Vagina (tissue), 2 donors: ENCODE results near the gene FOXK1. TPM values are rescaled to one million over a fixed set of nuclear protein-coding genes. Genes with fewer than 3 reads are reported as not detected.

Source experiments
- DNase-seq, 2 donors: peaks; one replicate each; pipeline ENCODE4 v3.0.0-alpha.2; 2017; ENCODE audit errors: extremely low spot score in 2 of 2
- H3K27ac ChIP-seq: fragments of 200-600 bp; sonication (generic); one replicate; pipeline ENCODE4 v1.5.1; 2019
- H3K27me3 ChIP-seq: fragments of 200-600 bp; sonication (generic); one replicate; pipeline ENCODE4 v1.5.1; 2019
- H3K36me3 ChIP-seq, 2 donors: fragments of 200-600 bp; sonication (generic); one replicate each; pipeline ENCODE4 v1.5.1; 2017 to 2019
- H3K4me1 ChIP-seq: fragments of 200-600 bp; sonication (generic); one replicate; pipeline ENCODE4 v1.5.1; 2019
- H3K4me3 ChIP-seq, 2 donors: fragments of 200-600 bp; sonication (generic); 1 replicate in 1 of 2; 2 replicates in 1 of 2; pipeline ENCODE4 v1.5.1; 2016 to 2019
- H3K9me3 ChIP-seq: fragments of 200-600 bp; sonication (generic); one replicate; pipeline ENCODE4 v1.5.1; 2019
- POLR2A ChIP-seq, 2 donors: fragments of 450-650 bp; IDR thresholded peaks; one replicate each; pipeline ENCODE4 v1.6.1; 2017; ENCODE audit warnings: antibody characterized with exemption in 2 of 2, mild to moderate bottlenecking in 2 of 2, moderate library complexity in 2 of 2
- POLR2AphosphoS5 ChIP-seq, 2 donors: sonication (generic); formaldehyde crosslinking; IDR thresholded peaks; one replicate each; pipeline ENCODE4 v1.9.0; 2017; ENCODE audit warnings: antibody characterized with exemption in 2 of 2, mild to moderate bottlenecking in 2 of 2, low read depth in 1 of 2; ENCODE audit not compliant: insufficient read depth in 1 of 2
- intact Hi-C: fragments of 100-400 bp; cut with DNase I; formaldehyde crosslinking; loops from one replicate; pipeline ENCODE4 v1.15.1; 2023
- total RNA-seq: library from RNA; depleted of rRNA; stranded (reverse); fragments of >200 nt; gene quantifications from one replicate; pipeline ENCODE4 v1.2.3, GENCODE V29; 2016
- TF ChIP-seq, protein P1 (sequence below), 3 experiments: fragments of 450-650 bp in 2 of 3; fragments of 200-600 bp in 1 of 3; sonication (generic) in 1 of 3; IDR thresholded peaks; one replicate each; pipeline ENCODE4 v1.5.1; 2017 to 2019; ENCODE audit warnings: antibody characterized with exemption in 3 of 3, mild to moderate bottlenecking in 2 of 3, moderate library complexity in 2 of 3

FOXK1 gene
- total RNA-seq, 1 donor from 2014 or later, result 28.5 TPM

DNA sequence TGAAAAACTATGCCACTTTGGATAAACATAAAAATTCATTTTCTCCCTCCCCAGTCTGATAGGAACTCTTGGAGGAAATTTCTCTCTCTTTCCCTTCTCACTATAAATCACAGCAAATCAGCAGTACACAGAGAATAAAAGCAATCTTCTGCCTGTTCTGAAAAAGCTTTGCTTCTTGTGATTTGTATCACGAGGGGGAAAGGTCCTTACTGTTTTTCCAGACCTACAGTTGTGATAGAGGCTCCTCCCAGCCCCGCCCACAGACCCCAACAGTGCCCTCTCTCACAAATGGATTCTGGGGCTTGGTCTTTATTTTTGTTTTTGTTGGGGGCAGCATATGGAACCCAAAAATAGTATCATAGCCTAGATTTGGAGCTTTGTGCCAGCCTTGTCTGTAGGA is 12.2 kb downstream of the FOXK1 start:
- H3K9me3 ChIP-seq, result no peaks in the 10 kb centered on the region
- peaks cover 64% of the 10 kb centered on the region for H3K4me1 ChIP-seq
- intact Hi-C loops, result no loop called here
- TF ChIP-seq, protein P1, sequence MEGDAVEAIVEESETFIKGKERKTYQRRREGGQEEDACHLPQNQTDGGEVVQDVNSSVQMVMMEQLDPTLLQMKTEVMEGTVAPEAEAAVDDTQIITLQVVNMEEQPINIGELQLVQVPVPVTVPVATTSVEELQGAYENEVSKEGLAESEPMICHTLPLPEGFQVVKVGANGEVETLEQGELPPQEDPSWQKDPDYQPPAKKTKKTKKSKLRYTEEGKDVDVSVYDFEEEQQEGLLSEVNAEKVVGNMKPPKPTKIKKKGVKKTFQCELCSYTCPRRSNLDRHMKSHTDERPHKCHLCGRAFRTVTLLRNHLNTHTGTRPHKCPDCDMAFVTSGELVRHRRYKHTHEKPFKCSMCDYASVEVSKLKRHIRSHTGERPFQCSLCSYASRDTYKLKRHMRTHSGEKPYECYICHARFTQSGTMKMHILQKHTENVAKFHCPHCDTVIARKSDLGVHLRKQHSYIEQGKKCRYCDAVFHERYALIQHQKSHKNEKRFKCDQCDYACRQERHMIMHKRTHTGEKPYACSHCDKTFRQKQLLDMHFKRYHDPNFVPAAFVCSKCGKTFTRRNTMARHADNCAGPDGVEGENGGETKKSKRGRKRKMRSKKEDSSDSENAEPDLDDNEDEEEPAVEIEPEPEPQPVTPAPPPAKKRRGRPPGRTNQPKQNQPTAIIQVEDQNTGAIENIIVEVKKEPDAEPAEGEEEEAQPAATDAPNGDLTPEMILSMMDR (IDR thresholded peaks at IDR 0.05), result no peak
- TF ChIP-seq POLR2A (IDR thresholded peaks at IDR 0.05), result no peak
- TF ChIP-seq POLR2AphosphoS5 (IDR thresholded peaks at IDR 0.05; ENCODE audit: insufficient read depth in 1 of 2, low read depth in 1 of 2), result no peak
- no peaks in the 10 kb centered on the region for H3K36me3 ChIP-seq
- H3K4me3 ChIP-seq, result no peak overlapping the region
- H3K27me3 ChIP-seq, result no peaks in the 10 kb centered on the region
- DNase-seq, result no peak
- H3K27ac ChIP-seq, result peak overlapping the region; percentile 69

DNA sequence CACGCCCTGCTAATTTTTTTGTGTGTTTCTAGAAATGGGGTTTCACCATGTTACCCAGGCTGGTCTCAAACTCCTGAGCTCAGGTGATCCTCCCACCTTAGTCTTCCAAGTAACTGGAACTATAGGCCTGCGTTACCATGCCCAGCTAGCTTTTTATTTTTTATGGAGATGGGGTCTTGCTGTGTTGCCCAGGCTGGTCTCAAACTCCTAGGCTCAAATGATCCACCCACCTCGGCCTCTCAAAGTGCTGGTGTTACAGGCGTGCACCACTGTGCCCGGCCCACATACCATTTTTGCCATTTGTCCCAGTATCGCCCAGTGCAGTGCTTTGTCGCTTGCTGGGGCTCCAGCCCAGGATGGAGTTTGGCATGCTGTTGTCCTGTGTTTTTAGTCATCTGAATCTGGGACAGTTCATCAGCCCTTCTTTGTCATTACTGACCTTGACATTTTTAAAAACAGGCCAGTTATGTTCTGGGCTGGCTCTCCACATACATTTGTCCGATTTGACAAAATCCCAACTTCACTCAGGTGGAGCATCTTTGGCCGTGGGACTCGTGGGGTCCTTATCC is 16.7 kb downstream of the FOXK1 start:
- no peak overlapping the region for H3K27ac ChIP-seq
- intact Hi-C loops, result no loop called here
- no peak for DNase-seq
- H3K4me3 ChIP-seq, result no peak overlapping the region
- no peaks in the 10 kb centered on the region for H3K9me3 ChIP-seq
- H3K27me3 ChIP-seq, result no peaks in the 10 kb centered on the region
- H3K4me1 ChIP-seq, result peaks cover 60% of the 10 kb centered on the region
- no peaks in the 10 kb centered on the region for H3K36me3 ChIP-seq
- TF ChIP-seq, protein P1 (IDR thresholded peaks at IDR 0.05), result no peak
- TF ChIP-seq POLR2A (IDR thresholded peaks at IDR 0.05), result no peak
- no peak for TF ChIP-seq POLR2AphosphoS5 (IDR thresholded peaks at IDR 0.05; ENCODE audit: insufficient read depth in 1 of 2, low read depth in 1 of 2)

DNA sequence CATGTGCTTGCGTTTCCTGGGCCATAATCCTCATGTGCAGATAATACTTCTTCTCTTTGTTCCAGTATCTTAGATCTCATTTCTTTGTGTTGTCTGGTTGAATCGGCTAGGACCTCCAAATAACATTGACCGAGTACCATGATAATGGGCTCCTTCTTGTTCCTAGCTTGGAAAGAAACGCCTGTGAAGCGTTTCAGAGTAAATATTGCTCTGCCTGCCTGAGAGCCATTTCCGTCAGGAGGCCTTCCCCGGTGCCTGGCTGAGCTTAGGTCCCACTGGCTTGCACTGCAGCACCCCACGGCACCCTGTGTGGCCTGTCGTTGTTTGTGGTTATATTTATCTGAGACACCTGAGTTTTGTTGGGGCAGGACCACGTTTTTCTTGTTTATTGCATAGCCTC is 17.7 kb downstream of the FOXK1 start:
- intact Hi-C loops, result no loop called here
- H3K27ac ChIP-seq, result peak overlapping the region; percentile 17
- H3K27me3 ChIP-seq, result no peaks in the 10 kb centered on the region
- no peaks in the 10 kb centered on the region for H3K9me3 ChIP-seq
- H3K4me1 ChIP-seq, result peaks cover 53% of the 10 kb centered on the region
- DNase-seq, result no peak
- no peak overlapping the region for H3K4me3 ChIP-seq
- no peaks in the 10 kb centered on the region for H3K36me3 ChIP-seq
- TF ChIP-seq, protein P1 (IDR thresholded peaks at IDR 0.05), result no peak
- TF ChIP-seq POLR2AphosphoS5 (IDR thresholded peaks at IDR 0.05; ENCODE audit: insufficient read depth in 1 of 2, low read depth in 1 of 2), result no peak
- no peak for TF ChIP-seq POLR2A (IDR thresholded peaks at IDR 0.05)

DNA sequence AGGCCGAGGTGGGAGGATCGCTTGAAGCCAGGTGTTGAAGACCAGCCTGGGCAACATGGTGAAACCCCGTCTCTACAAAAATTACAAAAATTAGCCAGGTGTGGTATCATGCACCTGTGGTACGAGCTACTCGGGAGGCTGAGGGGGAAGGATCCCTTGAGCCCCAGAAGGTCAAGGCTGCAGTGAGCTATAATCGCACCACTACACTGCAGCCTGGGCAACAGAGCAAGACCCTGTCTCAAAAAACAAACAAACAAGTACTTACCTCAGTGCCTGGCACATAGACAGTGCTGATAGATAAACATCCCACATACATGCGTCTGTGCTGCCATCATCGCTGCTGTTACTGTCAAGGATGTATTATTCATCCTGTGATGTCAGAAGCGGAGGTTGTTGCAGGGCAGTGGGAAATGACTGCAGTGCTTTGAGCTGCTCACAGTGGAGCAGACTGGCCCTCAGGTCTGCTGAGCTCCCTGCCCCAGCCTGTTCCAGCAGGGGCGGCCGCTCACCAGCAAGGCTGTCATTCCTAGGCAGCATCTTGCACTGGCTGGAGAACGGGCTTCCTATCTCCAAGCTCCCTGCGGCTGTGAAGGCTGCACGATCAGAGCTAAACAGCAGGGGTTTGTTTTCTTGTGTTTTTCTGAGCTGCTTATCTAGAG is 18.6 kb downstream of the FOXK1 start:
- TF ChIP-seq POLR2A (IDR thresholded peaks at IDR 0.05), result no peak
- TF ChIP-seq, protein P1 (IDR thresholded peaks at IDR 0.05), result no peak
- no peak for TF ChIP-seq POLR2AphosphoS5 (IDR thresholded peaks at IDR 0.05; ENCODE audit: insufficient read depth in 1 of 2, low read depth in 1 of 2)
- H3K36me3 ChIP-seq, result no peaks in the 10 kb centered on the region
- H3K27me3 ChIP-seq, result no peaks in the 10 kb centered on the region
- DNase-seq, result no peak
- intact Hi-C loops, result no loop called here
- no peak overlapping the region for H3K27ac ChIP-seq
- no peaks in the 10 kb centered on the region for H3K9me3 ChIP-seq
- no peak overlapping the region for H3K4me3 ChIP-seq
- peaks cover 53% of the 10 kb centered on the region for H3K4me1 ChIP-seq

DNA sequence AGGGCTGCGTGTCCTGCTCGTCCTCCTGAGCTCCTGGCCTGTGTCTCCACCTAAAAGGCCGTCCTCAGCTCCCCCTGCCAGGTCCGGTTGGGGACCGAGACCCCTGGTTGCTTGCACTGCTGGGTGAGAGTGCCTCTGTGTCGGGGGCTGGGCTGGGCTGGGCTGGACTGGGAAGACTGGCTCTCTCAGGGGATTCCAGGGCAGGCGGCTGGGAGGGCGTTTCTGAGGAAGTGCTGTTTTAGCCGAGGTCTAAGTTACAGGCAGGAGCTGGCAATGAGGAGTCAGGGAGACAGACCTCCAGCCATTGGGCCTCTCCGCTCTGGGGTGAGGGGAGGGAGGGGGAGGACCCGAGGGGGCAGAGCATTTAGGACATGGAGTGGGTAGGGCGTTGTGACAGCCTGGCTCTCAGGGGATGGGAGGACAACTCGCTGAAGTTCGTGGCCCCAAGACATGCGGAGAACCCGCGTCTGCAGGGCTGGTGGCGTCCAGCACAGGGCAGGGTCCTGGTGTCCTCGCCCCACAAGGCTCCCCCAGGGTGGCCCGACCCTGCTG is 20.9 kb downstream of the FOXK1 start:
- H3K9me3 ChIP-seq, result no peaks in the 10 kb centered on the region
- H3K36me3 ChIP-seq, result no peaks in the 10 kb centered on the region
- H3K27me3 ChIP-seq, result no peaks in the 10 kb centered on the region
- no peak overlapping the region for H3K4me3 ChIP-seq
- intact Hi-C loops, result no loop called here
- no peak overlapping the region for H3K27ac ChIP-seq
- H3K4me1 ChIP-seq, result peaks cover 71% of the 10 kb centered on the region
- TF ChIP-seq, protein P1 (IDR thresholded peaks at IDR 0.05), result no peak
- TF ChIP-seq POLR2A (IDR thresholded peaks at IDR 0.05) (no peak), POLR2AphosphoS5 (IDR thresholded peaks at IDR 0.05; ENCODE audit: insufficient read depth in 1 of 2, low read depth in 1 of 2) (no peak)
- DNase-seq, result no peak
